ENCODE measurements around the gene MAP7.
"Not testable (repeated sequence)": the region's sequence is repeated elsewhere in the genome, so short reads cannot be mapped to it uniquely, and the experiment has no call there.

Gene MAP7

GRCh38 chr6:136446579-136447187 lies 103.5 kb downstream of the MAP7 start:
- H3K36me3 ChIP-seq (ENCODE audit: control insufficient read depth, insufficient read depth, low read length), result no peaks in the 10 kb centered on the region
- no peak overlapping the region for H3K4me3 ChIP-seq (ENCODE audit: low read depth, low read length)
- no peaks in the 10 kb centered on the region for H3K9me3 ChIP-seq (ENCODE audit: control insufficient read depth, insufficient read depth, low read length)
- H3K4me1 ChIP-seq (ENCODE audit: control insufficient read depth, insufficient read depth, low read length), result no peaks in the 10 kb centered on the region
- no peak overlapping the region for H3K9ac ChIP-seq (ENCODE audit: low read depth, low read length)
- H3K27me3 ChIP-seq (ENCODE audit: control insufficient read depth, insufficient read depth, low read length), result no peaks in the 10 kb centered on the region

GRCh38 chr6:136446145-136446544 lies 104.1 kb downstream of the MAP7 start:
- no peaks in the 10 kb centered on the region for H3K9me3 ChIP-seq (ENCODE audit: control insufficient read depth, insufficient read depth, low read length)
- H3K27me3 ChIP-seq (ENCODE audit: control insufficient read depth, insufficient read depth, low read length), result no peaks in the 10 kb centered on the region
- no peaks in the 10 kb centered on the region for H3K36me3 ChIP-seq (ENCODE audit: control insufficient read depth, insufficient read depth, low read length)
- no peak overlapping the region for H3K9ac ChIP-seq (ENCODE audit: low read depth, low read length)
- no peaks in the 10 kb centered on the region for H3K4me1 ChIP-seq (ENCODE audit: control insufficient read depth, insufficient read depth, low read length)
- no peak overlapping the region for H3K4me3 ChIP-seq (ENCODE audit: low read depth, low read length)

DNA sequence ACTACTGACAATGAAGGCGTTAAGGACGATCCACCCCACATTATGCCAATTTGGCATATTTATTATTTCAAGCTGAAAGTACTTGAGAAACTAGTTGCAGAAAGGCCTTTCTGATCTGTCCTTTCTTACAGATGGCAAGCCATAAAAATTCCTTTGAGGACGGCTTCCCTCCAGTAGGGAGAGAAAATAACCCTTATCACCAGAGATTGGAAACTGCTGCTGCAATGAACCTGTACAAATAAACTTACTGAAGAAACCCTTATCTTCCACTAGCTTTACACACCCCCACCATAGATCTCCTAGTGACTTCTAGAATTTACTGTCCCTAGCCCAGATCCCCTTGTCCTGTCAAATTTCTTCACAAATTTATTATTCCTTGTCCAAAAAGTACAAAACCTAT lies 105.2 kb downstream of the MAP7 start:
- H3K9me3 ChIP-seq (ENCODE audit: control insufficient read depth, insufficient read depth, low read length), result no peaks in the 10 kb centered on the region
- no peaks in the 10 kb centered on the region for H3K36me3 ChIP-seq (ENCODE audit: control insufficient read depth, insufficient read depth, low read length)
- H3K9ac ChIP-seq (ENCODE audit: low read depth, low read length), result no peak overlapping the region
- H3K4me1 ChIP-seq (ENCODE audit: control insufficient read depth, insufficient read depth, low read length), result no peaks in the 10 kb centered on the region
- no peak overlapping the region for H3K4me3 ChIP-seq (ENCODE audit: low read depth, low read length)
- no peaks in the 10 kb centered on the region for H3K27me3 ChIP-seq (ENCODE audit: control insufficient read depth, insufficient read depth, low read length)

DNA sequence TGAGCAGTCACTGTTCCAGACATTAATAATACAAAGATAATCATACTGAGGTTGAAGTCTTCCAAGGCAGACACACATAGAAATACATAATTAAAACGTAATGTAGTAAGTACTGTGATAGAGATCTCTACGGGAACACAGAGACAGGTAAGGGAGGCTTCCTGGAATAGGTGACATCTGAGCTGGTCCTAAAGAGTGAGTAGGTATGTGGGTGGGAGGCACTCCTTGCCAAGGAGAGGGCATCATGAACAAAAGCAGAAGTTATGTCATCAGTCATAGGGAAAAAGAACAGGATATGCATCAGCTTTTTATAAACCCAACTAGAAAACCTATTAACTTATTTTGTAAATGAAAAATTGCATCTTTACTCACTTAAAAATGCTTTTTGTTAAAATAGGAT lies 110.0 kb downstream of the MAP7 start:
- no peak overlapping the region for H3K9ac ChIP-seq (ENCODE audit: low read depth, low read length)
- no peak overlapping the region for H3K4me3 ChIP-seq (ENCODE audit: low read depth, low read length)
- no peaks in the 10 kb centered on the region for H3K27me3 ChIP-seq (ENCODE audit: control insufficient read depth, insufficient read depth, low read length)
- no peaks in the 10 kb centered on the region for H3K9me3 ChIP-seq (ENCODE audit: control insufficient read depth, insufficient read depth, low read length)
- peaks cover 29% of the 10 kb centered on the region for H3K4me1 ChIP-seq (ENCODE audit: control insufficient read depth, insufficient read depth, low read length)
- H3K36me3 ChIP-seq (ENCODE audit: control insufficient read depth, insufficient read depth, low read length), result no peaks in the 10 kb centered on the region

GRCh38 chr6:136439514-136440190 lies 110.6 kb downstream of the MAP7 start:
- peaks cover 34% of the 10 kb centered on the region for H3K4me1 ChIP-seq (ENCODE audit: control insufficient read depth, insufficient read depth, low read length)
- H3K27me3 ChIP-seq (ENCODE audit: control insufficient read depth, insufficient read depth, low read length), result no peaks in the 10 kb centered on the region
- H3K36me3 ChIP-seq (ENCODE audit: control insufficient read depth, insufficient read depth, low read length), result no peaks in the 10 kb centered on the region
- H3K9me3 ChIP-seq (ENCODE audit: control insufficient read depth, insufficient read depth, low read length), result no peaks in the 10 kb centered on the region
- H3K4me3 ChIP-seq (ENCODE audit: low read depth, low read length), result no peak overlapping the region
- H3K9ac ChIP-seq (ENCODE audit: low read depth, low read length), result no peak overlapping the region

DNA sequence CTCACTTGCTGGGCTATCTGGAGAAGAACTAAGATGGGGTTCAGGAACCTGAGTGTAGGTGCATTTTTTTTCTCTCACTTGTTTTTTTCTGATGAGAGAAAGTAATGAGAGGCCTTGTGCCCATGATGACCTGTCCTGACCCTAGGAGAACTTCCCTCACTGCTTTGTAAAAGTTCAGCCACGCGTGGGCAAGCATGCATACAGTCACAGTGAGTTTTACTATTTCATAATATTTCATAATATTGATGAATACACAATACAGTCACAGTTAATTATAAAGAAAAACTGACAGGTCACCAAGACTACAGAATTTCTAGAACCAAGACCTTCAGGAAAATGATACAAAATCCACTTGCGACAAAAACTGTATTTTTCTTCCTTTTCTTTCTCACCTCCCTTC lies 111.8 kb downstream of the MAP7 start:
- no peak overlapping the region for H3K9ac ChIP-seq (ENCODE audit: low read depth, low read length)
- peaks cover 37% of the 10 kb centered on the region for H3K4me1 ChIP-seq (ENCODE audit: control insufficient read depth, insufficient read depth, low read length)
- no peaks in the 10 kb centered on the region for H3K36me3 ChIP-seq (ENCODE audit: control insufficient read depth, insufficient read depth, low read length)
- H3K4me3 ChIP-seq (ENCODE audit: low read depth, low read length), result no peak overlapping the region
- H3K9me3 ChIP-seq (ENCODE audit: control insufficient read depth, insufficient read depth, low read length), result no peaks in the 10 kb centered on the region
- H3K27me3 ChIP-seq (ENCODE audit: control insufficient read depth, insufficient read depth, low read length), result no peaks in the 10 kb centered on the region

GRCh38 chr6:136437246-136437645 lies 113.0 kb downstream of the MAP7 start:
- Histone ChIP-seq H3K4me3 (ENCODE audit: low read depth, low read length) (no peak overlapping the region), H3K36me3 (ENCODE audit: control insufficient read depth, insufficient read depth, low read length) (no peaks in the 10 kb centered on the region), H3K27me3 (ENCODE audit: control insufficient read depth, insufficient read depth, low read length) (no peaks in the 10 kb centered on the region), H3K9ac (ENCODE audit: low read depth, low read length) (no peak overlapping the region), H3K4me1 (ENCODE audit: control insufficient read depth, insufficient read depth, low read length) (peaks cover 37% of the 10 kb centered on the region), H3K9me3 (ENCODE audit: control insufficient read depth, insufficient read depth, low read length) (no peaks in the 10 kb centered on the region)

- Histone ChIP-seq H3K9ac (ENCODE audit: low read depth, low read length) (no peak overlapping the region), H3K36me3 (ENCODE audit: control insufficient read depth, insufficient read depth, low read length) (no peaks in the 10 kb centered on the region), H3K4me3 (ENCODE audit: low read depth, low read length) (peak overlapping the region; percentile 21), H3K9me3 (ENCODE audit: control insufficient read depth, insufficient read depth, low read length) (no peaks in the 10 kb centered on the region), H3K27me3 (ENCODE audit: control insufficient read depth, insufficient read depth, low read length) (no peaks in the 10 kb centered on the region), H3K4me1 (ENCODE audit: control insufficient read depth, insufficient read depth, low read length) (peaks cover 38% of the 10 kb centered on the region)
Measured at GRCh38 chr6:136435101-136435500, 115.1 kb downstream of the MAP7 start.

DNA sequence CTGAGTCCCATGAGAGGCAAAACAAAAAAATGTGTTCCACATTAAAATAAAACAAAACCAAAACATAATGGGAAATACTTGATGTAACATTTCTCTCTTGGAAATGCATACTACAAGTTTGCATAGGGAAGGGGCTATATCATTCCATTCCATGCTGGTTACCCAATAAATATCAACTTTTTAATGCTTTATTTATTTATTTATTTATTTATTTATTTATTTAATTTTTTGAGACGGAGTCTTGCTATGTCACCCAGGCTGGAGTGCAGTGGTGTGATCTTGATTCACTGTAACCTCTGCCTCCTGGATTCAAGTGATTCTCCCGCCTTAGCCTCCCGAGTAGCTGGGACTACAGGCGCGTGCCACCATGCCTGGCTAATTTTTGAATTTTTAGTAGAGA lies 118.9 kb downstream of the MAP7 start:
- H3K4me3 ChIP-seq (ENCODE audit: low read depth, low read length); H3K36me3 ChIP-seq (ENCODE audit: control insufficient read depth, insufficient read depth, low read length); H3K9me3 ChIP-seq (ENCODE audit: control insufficient read depth, insufficient read depth, low read length); H3K9ac ChIP-seq (ENCODE audit: low read depth, low read length); H3K27me3 ChIP-seq (ENCODE audit: control insufficient read depth, insufficient read depth, low read length): not testable (repeated sequence)
- peaks cover 26% of the 10 kb centered on the region for H3K4me1 ChIP-seq (ENCODE audit: control insufficient read depth, insufficient read depth, low read length)

- Histone ChIP-seq H3K27me3 (ENCODE audit: control insufficient read depth, insufficient read depth, low read length) (no peaks in the 10 kb centered on the region), H3K36me3 (ENCODE audit: control insufficient read depth, insufficient read depth, low read length) (no peaks in the 10 kb centered on the region), H3K4me3 (ENCODE audit: low read depth, low read length) (no peak overlapping the region), H3K9me3 (ENCODE audit: control insufficient read depth, insufficient read depth, low read length) (no peaks in the 10 kb centered on the region), H3K9ac (ENCODE audit: low read depth, low read length) (no peak overlapping the region), H3K4me1 (ENCODE audit: control insufficient read depth, insufficient read depth, low read length) (peaks cover 12% of the 10 kb centered on the region)
Measured at GRCh38 chr6:136429264-136430065, 120.8 kb downstream of the MAP7 start.

DNA sequence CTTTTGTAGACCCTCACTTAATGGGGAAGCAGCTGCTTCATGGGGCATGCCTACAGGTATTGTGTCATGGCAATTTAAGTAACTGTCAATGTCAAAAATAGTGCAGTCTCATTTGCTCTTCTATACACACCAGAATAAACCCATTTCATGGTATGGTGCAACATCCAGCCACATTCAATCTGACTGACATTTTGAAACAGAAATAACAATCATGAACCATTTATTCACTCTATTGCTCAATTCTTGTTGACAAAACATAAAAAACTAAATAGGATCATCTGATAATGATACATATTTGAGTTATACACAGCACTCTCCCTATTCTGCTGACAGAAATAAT lies 122.9 kb downstream of the MAP7 start:
- Histone ChIP-seq H3K9me3 (ENCODE audit: control insufficient read depth, insufficient read depth, low read length) (no peaks in the 10 kb centered on the region), H3K4me1 (ENCODE audit: control insufficient read depth, insufficient read depth, low read length) (peaks cover 15% of the 10 kb centered on the region), H3K4me3 (ENCODE audit: low read depth, low read length) (no peak overlapping the region), H3K27me3 (ENCODE audit: control insufficient read depth, insufficient read depth, low read length) (no peaks in the 10 kb centered on the region), H3K9ac (ENCODE audit: low read depth, low read length) (no peak overlapping the region), H3K36me3 (ENCODE audit: control insufficient read depth, insufficient read depth, low read length) (no peaks in the 10 kb centered on the region)
